Dendritic cell treated with granulocyte-macrophage colony-stimulating factor and Interleukin-4, amounts not matched to agents 40 ng/mL and 50 ng/mL, for 4 days (primary cell): ENCODE results near the gene PHLDB2.

Experiments used
- H3K27ac Mint-ChIP-seq: one replicate; pipeline ENCODE4 v1.8.0; 2022; ENCODE audit warnings: mild to moderate bottlenecking, mixed read lengths
- H3K27me3 Mint-ChIP-seq: one replicate; pipeline ENCODE4 v1.8.0; 2022; ENCODE audit warnings: mild to moderate bottlenecking, mixed read lengths
- H3K36me3 Mint-ChIP-seq: one replicate; pipeline ENCODE4 v1.8.0; 2022; ENCODE audit warnings: low read depth, mixed read lengths
- H3K4me1 Mint-ChIP-seq: one replicate; pipeline ENCODE4 v1.8.0; 2022; ENCODE audit warnings: low read depth, mixed read lengths
- H3K4me3 Mint-ChIP-seq: one replicate; pipeline ENCODE4 v1.8.0; 2022; ENCODE audit warnings: mild to moderate bottlenecking, moderate library complexity, mixed read lengths
- H3K9me3 Mint-ChIP-seq: one replicate; pipeline ENCODE4 v1.8.0; 2022; ENCODE audit warnings: mixed read lengths
- intact Hi-C: fragments of 100-400 bp; cut with micrococcal nuclease; formaldehyde crosslinking; loops from one replicate; pipeline ENCODE4 v1.15.0; 2022

Gene PHLDB2

DNA sequence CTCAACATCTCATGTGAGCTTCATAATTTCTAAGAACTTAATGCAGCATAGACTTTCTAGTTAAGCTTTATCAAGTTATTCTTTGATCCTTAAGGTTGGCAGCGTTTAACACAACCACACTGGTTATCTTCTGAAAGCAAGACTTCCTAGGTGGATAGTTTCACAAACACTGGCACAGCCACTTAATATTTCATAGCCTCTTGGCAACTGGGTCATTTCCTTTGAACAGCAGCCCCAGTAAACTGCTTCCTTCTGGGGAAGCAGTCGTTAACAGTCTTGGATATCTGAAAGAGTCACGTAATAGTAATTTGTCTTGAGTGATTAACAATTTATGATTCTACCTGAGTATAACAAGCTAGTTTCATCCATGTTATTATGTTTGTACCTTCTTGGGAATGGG lies 73.9 kb downstream of the PHLDB2 start:
- no peaks in the 10 kb centered on the region for H3K9me3 Mint-ChIP-seq
- no peaks in the 10 kb centered on the region for H3K36me3 Mint-ChIP-seq
- H3K4me3 Mint-ChIP-seq, result no peak overlapping the region
- peaks cover 1% of the 10 kb centered on the region for H3K27me3 Mint-ChIP-seq
- no peak overlapping the region for H3K27ac Mint-ChIP-seq
- intact Hi-C loops, result no loop called here
- no peaks in the 10 kb centered on the region for H3K4me1 Mint-ChIP-seq

DNA sequence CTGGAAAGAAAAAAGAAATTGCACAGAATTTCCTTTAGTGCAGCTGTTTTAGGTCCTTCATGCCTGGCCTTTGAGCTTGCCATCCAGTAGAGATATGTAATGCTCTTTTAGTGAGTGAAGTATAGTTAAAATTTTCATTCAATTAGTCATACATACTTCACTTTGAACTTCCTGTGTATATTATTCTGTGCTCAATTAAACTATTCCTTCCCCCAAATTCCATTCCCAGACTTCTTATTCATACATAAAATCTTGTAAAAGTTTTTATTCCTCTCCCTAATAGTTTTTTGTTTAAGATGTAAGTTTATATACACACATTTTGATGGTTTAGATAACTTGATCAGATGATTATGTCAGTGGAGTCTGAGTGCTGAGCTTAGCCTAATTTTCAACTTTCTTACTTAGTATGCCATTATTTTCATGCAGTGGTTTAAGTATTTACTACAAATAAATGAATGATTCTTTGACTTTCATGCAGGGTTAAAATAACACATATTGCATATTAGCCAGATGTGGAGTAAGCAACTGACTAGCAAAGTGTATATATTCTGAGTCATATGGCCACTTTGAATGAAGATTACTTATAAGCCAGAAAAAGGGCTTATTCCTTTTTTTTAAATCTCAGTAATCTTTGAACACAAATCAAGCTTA lies 77.3 kb downstream of the PHLDB2 start:
- H3K4me3 Mint-ChIP-seq, result no peak overlapping the region
- H3K27me3 Mint-ChIP-seq, result peaks cover 1% of the 10 kb centered on the region
- no peaks in the 10 kb centered on the region for H3K9me3 Mint-ChIP-seq
- H3K36me3 Mint-ChIP-seq, result no peaks in the 10 kb centered on the region
- intact Hi-C loops, result no loop called here
- H3K4me1 Mint-ChIP-seq, result no peaks in the 10 kb centered on the region
- H3K27ac Mint-ChIP-seq, result no peak overlapping the region

DNA sequence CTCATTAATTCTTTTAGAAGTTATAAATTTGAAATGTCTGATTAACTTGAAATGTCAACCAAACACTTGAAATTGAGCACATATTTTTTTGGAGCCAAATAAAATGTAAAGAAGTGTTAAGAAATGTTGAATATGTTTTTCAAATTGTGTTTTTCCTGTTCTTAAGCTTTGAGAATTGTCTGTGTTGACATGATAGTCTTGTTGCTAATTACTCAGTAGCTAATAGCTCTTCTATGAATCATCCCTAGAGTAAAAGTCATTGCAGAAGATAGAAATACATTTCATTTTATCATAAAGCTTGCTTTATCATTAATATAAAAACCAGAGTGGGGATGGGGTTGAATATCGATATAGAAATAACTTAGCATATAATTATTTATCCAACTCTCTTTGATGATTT lies 77.9 kb downstream of the PHLDB2 start:
- no peaks in the 10 kb centered on the region for H3K4me1 Mint-ChIP-seq
- peaks cover 1% of the 10 kb centered on the region for H3K27me3 Mint-ChIP-seq
- no peaks in the 10 kb centered on the region for H3K36me3 Mint-ChIP-seq
- H3K27ac Mint-ChIP-seq, result no peak overlapping the region
- H3K4me3 Mint-ChIP-seq, result no peak overlapping the region
- intact Hi-C loops, result no loop called here
- H3K9me3 Mint-ChIP-seq, result no peaks in the 10 kb centered on the region

DNA sequence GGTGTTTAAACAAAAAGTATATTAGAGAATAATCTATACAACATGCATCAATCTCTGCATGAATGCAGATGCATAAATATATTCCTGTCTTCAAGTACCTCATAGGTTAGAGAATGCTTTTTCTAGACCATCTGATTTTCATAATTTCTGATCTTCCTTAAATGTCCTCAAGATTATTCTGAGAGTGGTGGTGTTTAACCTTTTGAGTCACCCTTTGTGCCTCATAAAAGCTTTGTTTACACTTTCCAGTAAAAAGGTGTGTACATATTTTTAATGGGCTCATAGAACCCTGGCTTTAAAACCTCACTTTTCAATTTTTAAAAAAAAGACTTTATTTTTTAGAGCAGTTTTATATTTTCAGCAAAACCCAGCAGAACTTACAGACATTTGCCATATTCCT lies 78.8 kb downstream of the PHLDB2 start:
- Mint-ChIP-seq H3K36me3 (no peaks in the 10 kb centered on the region), H3K27ac (no peak overlapping the region), H3K9me3 (no peaks in the 10 kb centered on the region), H3K4me1 (no peaks in the 10 kb centered on the region), H3K27me3 (no peaks in the 10 kb centered on the region), H3K4me3 (no peak overlapping the region)
- intact Hi-C loops, result no loop called here

DNA sequence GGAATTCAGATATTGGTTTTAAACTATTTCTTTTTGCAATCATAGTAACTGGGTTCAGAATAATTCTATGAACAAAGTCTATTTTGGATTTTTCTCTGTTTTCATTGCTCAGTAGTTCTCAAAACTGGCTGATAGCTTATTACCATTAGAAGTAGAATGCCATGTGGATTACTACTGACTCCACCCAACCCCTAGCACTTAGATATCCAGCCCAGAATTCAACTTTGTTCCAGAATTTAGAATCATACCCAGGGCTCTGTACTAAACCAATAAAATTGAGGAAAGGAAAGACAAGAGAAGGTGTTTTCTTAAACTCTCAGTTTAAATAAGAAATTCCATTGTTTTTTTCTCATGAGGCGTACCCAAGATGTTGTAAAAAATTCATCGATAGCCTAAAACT lies 80.8 kb downstream of the PHLDB2 start:
- H3K36me3 Mint-ChIP-seq, result no peaks in the 10 kb centered on the region
- H3K4me3 Mint-ChIP-seq, result no peak overlapping the region
- H3K4me1 Mint-ChIP-seq, result no peaks in the 10 kb centered on the region
- H3K9me3 Mint-ChIP-seq, result no peaks in the 10 kb centered on the region
- no peak overlapping the region for H3K27ac Mint-ChIP-seq
- no peaks in the 10 kb centered on the region for H3K27me3 Mint-ChIP-seq
- intact Hi-C loops, result no loop called here

DNA sequence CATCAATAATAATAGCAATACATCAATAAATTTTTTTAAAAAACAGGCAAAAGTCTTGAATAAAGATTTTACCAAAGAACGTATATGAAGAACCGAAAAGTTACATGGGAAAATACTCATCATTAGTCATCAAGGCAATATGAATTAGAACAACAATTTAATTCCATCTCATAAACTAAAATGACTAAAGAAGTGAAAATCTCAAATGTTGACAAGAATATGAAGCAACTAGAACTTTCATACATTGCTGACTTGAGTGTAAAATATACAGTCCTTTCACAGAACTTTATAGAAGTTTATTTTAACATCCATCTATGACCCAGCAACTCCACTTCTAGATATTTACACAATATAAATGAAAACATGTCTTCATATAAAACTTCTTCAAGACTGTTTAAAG lies 84.5 kb downstream of the PHLDB2 start:
- H3K9me3 Mint-ChIP-seq, result no peaks in the 10 kb centered on the region
- intact Hi-C loops, result no loop called here

DNA sequence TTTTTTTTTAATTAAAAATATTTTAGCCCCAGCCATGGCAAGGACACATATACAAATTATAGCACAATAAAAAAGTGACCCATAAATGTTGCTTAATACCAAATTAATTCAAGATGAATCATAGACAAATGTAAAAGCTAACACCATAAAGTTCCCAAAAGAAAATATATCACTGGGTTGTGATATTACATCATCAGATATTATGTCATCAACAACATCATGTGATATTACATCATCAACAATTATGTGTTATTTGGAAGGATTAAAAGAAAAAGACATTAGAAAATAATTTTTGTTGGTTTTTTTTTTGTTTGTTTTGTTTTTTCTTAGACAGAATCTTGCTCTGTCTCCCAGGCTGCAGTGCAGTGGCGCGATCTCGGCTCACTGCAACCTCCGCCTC lies 85.3 kb downstream of the PHLDB2 start:
- Mint-ChIP-seq H3K36me3 (no peaks in the 10 kb centered on the region), H3K9me3 (no peaks in the 10 kb centered on the region), H3K27me3 (no peaks in the 10 kb centered on the region), H3K27ac (no peak overlapping the region), H3K4me3 (no peak overlapping the region), H3K4me1 (no peaks in the 10 kb centered on the region)
- intact Hi-C loops, result no loop called here

More for the DNA sequence above, 84.5 kb downstream of the PHLDB2 start:
- no peaks in the 10 kb centered on the region for H3K36me3 Mint-ChIP-seq
- no peaks in the 10 kb centered on the region for H3K4me1 Mint-ChIP-seq
- no peaks in the 10 kb centered on the region for H3K27me3 Mint-ChIP-seq
- H3K4me3 Mint-ChIP-seq, result no peak overlapping the region
- no peak overlapping the region for H3K27ac Mint-ChIP-seq

DNA sequence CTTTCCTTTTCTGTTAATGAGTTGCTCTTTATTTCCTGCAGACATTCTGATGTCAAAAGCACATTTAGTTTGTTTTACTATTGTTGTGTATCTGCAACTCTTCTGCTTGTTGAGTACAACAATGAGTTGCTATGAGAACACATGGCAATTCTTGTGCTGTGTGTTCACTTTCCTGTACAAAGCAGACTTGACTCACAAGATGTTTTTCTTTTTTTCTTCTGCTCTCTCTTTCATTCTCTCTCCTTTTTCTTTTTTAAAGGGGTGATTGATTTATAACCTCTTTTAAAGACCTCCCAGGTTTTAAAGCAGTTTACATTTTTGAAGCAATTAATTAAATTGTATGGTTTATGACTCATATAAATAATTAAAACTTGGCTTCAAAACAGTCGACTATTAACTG lies 88.2 kb downstream of the PHLDB2 start:
- Mint-ChIP-seq H3K36me3 (no peaks in the 10 kb centered on the region), H3K4me1 (no peaks in the 10 kb centered on the region), H3K27me3 (no peaks in the 10 kb centered on the region), H3K9me3 (no peaks in the 10 kb centered on the region), H3K4me3 (no peak overlapping the region), H3K27ac (no peak overlapping the region)
- intact Hi-C loops, result no loop called here

DNA sequence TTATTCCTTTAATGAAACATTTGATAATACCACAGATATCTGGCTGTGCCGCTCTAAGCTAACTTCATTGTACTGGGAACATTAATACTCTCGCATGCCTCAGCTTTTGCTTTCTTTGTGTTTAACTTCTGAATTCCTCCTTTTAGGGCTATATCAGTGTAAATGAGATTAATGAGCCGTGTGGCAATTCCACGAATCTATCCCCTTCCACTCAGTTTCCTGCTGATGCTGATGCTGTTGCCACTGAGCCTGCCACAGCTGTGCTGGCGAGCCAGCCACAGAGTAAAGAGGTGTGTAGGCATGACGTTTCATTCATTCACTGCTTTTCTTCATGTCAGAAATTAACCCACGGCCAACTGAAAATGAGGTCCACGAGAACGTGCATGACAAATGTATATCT lies 89.7 kb downstream of the PHLDB2 start:
- no peak overlapping the region for H3K4me3 Mint-ChIP-seq
- H3K27me3 Mint-ChIP-seq, result no peaks in the 10 kb centered on the region
- H3K36me3 Mint-ChIP-seq, result no peaks in the 10 kb centered on the region
- no peaks in the 10 kb centered on the region for H3K9me3 Mint-ChIP-seq
- no peak overlapping the region for H3K27ac Mint-ChIP-seq
- H3K4me1 Mint-ChIP-seq, result no peaks in the 10 kb centered on the region
- intact Hi-C loops, result no loop called here

DNA sequence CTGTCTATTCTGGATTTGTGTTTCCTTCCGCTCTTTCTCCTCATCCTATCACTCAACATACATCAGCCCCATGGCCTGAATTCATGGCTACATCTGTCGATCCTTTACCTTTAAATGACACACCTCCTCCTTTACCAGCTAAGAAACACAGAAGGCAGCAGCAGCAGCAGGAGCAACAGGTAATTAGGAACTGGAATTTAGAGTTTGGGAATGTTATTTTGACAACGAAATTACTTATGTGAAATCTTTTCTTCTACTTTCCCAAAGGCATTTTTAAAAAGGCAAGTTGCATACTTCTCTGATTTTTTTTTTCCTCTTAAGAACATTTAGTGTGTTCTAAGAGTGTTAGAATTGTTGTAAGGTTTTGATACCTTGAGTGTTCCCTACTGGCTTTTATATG lies 90.6 kb downstream of the PHLDB2 start:
- intact Hi-C loops, result no loop called here
- H3K27ac Mint-ChIP-seq, result no peak overlapping the region
- H3K4me1 Mint-ChIP-seq, result no peaks in the 10 kb centered on the region
- H3K9me3 Mint-ChIP-seq, result no peaks in the 10 kb centered on the region
- H3K36me3 Mint-ChIP-seq, result no peaks in the 10 kb centered on the region
- no peak overlapping the region for H3K4me3 Mint-ChIP-seq
- H3K27me3 Mint-ChIP-seq, result no peaks in the 10 kb centered on the region

DNA sequence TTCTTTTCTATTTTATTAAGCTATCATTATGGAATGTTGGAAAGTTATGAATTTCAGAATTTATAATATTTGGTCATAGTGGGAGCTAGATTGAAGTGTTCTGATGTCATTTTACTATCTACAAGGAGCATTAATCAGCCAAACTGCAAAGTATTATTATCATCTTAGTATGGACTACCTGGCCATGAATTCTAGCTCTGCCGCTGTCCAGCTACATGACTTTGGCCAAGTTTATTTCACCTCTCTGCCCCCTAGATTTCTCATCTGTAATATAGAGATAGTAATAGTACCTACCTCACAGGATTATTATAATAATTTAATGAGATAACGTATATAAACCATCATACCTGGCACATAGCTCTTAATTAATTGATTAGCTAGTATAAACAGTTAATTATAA lies 92.0 kb downstream of the PHLDB2 start:
- H3K9me3 Mint-ChIP-seq, result no peaks in the 10 kb centered on the region
- no peaks in the 10 kb centered on the region for H3K27me3 Mint-ChIP-seq
- no peak overlapping the region for H3K4me3 Mint-ChIP-seq
- no peaks in the 10 kb centered on the region for H3K4me1 Mint-ChIP-seq
- H3K27ac Mint-ChIP-seq, result no peak overlapping the region
- intact Hi-C loops, result no loop called here
- H3K36me3 Mint-ChIP-seq, result no peaks in the 10 kb centered on the region

DNA sequence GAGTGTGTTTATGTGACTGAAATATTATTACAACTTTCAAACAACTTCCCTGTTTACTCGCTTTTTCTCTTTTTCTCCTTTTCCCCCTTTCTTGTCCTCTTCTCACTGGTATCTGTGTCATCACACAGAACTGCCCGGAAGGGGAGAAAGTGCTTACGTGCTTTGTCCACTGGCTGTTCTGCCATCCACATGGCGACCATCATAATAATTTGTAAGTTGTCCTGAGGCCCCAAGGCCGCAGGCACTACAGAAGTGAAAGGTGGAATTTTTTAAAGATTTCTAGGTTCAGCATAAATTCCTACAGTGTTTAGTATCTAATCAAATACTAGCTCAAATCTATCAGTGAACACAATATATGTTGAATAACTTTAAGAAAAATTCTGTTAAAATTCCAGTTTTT lies 93.0 kb downstream of the PHLDB2 start:
- Mint-ChIP-seq H3K4me1 (no peaks in the 10 kb centered on the region), H3K36me3 (no peaks in the 10 kb centered on the region), H3K9me3 (no peaks in the 10 kb centered on the region), H3K27me3 (no peaks in the 10 kb centered on the region), H3K4me3 (no peak overlapping the region), H3K27ac (no peak overlapping the region)
- intact Hi-C loops, result no loop called here

DNA sequence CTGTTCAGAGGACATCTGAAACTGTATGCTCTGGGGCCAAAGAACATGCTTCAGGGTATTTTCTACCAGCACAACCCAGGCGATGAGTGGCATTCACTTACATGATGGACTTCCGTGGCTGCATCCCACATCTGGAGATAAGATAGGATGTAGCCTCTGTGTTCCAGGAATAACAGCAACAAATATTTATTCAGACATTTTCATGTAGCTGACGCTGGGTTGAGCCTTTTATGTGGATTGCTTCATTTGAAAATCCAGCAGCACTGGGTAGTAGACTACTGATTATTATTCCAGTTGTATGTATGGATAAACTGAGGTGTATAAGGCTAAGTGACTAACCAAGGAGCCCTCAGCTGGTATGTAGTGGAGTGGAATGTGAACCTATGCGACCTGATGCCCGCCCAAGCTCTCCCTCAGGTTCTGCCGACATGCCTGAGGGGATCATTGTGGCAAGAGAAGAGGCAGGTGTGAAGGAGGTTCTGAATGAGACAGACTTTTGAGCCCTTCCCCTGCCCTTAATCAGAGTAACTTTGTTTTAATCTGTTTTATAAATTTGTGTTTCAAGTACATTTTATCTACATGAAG lies 93.9 kb downstream of the PHLDB2 start:
- H3K36me3 Mint-ChIP-seq, result no peaks in the 10 kb centered on the region
- intact Hi-C loops, result no loop called here
- no peaks in the 10 kb centered on the region for H3K9me3 Mint-ChIP-seq
- no peaks in the 10 kb centered on the region for H3K4me1 Mint-ChIP-seq
- H3K27ac Mint-ChIP-seq, result no peak overlapping the region
- no peaks in the 10 kb centered on the region for H3K27me3 Mint-ChIP-seq
- H3K4me3 Mint-ChIP-seq, result no peak overlapping the region

DNA sequence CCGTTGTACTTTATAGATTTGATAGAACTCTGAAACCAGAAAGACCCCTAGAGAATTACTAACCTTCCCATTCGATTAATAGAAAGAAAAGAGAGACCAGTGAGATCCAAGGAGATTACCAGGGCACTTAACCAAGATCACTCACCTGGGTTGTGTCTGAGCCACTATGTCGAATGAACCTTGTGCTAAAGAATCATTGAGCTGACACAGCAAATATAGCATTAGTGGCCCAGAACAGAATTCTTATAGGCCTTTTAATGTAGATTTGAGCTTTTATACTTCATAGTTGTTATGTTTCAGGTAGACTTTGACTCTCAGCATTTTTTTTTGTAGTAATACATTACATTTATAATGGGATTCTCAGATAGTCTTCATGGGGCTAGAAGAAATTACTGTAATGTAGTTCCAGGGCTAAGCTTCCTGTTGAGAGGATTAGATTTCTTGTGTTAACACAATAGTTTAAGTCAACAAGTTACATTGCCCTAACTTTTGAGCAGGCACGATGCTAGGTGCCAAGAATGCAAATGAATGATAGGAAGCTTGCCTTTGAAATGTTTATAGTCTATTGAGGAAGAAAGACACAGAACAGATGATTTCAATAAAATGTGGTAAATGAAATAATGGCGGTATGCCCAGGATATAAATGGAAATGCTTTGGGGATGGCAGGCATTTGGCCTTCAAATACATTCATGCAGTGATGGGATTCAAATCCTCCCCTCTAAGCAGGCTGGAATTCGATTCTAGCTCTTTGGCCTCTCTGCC lies 95.3 kb downstream of the PHLDB2 start:
- Mint-ChIP-seq H3K9me3 (no peaks in the 10 kb centered on the region), H3K36me3 (no peaks in the 10 kb centered on the region), H3K27me3 (no peaks in the 10 kb centered on the region), H3K4me3 (no peak overlapping the region), H3K27ac (no peak overlapping the region), H3K4me1 (no peaks in the 10 kb centered on the region)
- intact Hi-C loops, result no loop called here

DNA sequence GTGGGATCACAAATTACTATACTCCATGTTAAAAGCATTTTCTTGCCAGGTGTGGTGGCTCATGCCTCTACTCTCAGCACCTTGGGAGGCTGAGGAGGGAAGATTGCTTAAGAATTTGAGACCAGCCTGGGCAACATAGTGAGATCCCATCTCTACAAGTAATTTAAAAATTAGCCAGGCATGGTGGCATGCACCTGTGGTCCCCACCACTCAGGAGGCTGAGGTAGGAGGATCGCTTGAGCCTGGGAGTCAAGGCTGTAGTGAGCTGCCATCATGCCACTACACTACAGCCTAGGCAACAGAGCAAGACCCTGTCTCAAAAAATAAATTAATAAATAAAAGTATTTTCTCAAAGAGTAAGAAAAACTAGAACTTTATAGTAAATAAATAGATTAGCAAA lies 96.8 kb downstream of the PHLDB2 start:
- no peaks in the 10 kb centered on the region for H3K27me3 Mint-ChIP-seq
- H3K36me3 Mint-ChIP-seq, result no peaks in the 10 kb centered on the region
- H3K4me3 Mint-ChIP-seq, result no peak overlapping the region
- intact Hi-C loops, result no loop called here
- H3K4me1 Mint-ChIP-seq, result no peaks in the 10 kb centered on the region
- no peaks in the 10 kb centered on the region for H3K9me3 Mint-ChIP-seq
- H3K27ac Mint-ChIP-seq, result no peak overlapping the region
